HG03196 (cell line): Measurements from ENCODE around the gene NUDT6.
"Not testable (repeated sequence)": the region's sequence is repeated elsewhere in the genome, so short reads cannot be mapped to it uniquely, and the experiment has no call there.

Experiments
- ATAC-seq: cut with Tn5 transposase; IDR thresholded peaks from one replicate; pipeline ENCODE4 v1.9.1; 2021; ENCODE audit not compliant: unreplicated experiment

NUDT6 gene

GRCh38 chr4:122921971-122922876 lies at the start of gene NUDT6:
Gene NUDT6 (minus strand): TSS chr4:122922597. CDS start chr4:122922572, 25 bp downstream.
- ATAC-seq = peak; percentile 77

GRCh38 chr4:122968227-122968812 lies 45.9 kb upstream of the NUDT6 start:
- no peak for ATAC-seq

- ATAC-seq = no peak
These were observed 44.8 kb upstream of the NUDT6 start for GRCh38 chr4:122967231-122967630.

- ATAC-seq = no peak
These were observed 43.8 kb upstream of the NUDT6 start for GRCh38 chr4:122966201-122966600.

- no peak for ATAC-seq
These were observed 40.8 kb upstream of the NUDT6 start for GRCh38 chr4:122963216-122963615.

- ATAC-seq = no peak
These were observed 38.2 kb upstream of the NUDT6 start for GRCh38 chr4:122960611-122961000.

- ATAC-seq = no peak
These were observed 37.7 kb upstream of the NUDT6 start for GRCh38 chr4:122959981-122960610.

GRCh38 chr4:122959441-122959840 lies 37.0 kb upstream of the NUDT6 start:
- no peak for ATAC-seq

- no peak for ATAC-seq
These were observed 36.1 kb upstream of the NUDT6 start for GRCh38 chr4:122958505-122958904.

- no peak for ATAC-seq
These were observed 31.5 kb upstream of the NUDT6 start for GRCh38 chr4:122953924-122954323.

GRCh38 chr4:122952028-122952427 lies 29.6 kb upstream of the NUDT6 start:
- no peak for ATAC-seq

- ATAC-seq = no peak
These were observed 26.3 kb upstream of the NUDT6 start for GRCh38 chr4:122948671-122949070.

GRCh38 chr4:122946142-122946541 lies 23.7 kb upstream of the NUDT6 start:
- ATAC-seq = no peak

GRCh38 chr4:122945136-122945535 lies 22.7 kb upstream of the NUDT6 start:
- ATAC-seq = not testable (repeated sequence)

- no peak for ATAC-seq
These were observed 10.4 kb upstream of the NUDT6 start for GRCh38 chr4:122932763-122933162.

GRCh38 chr4:122930862-122931261 lies 8.5 kb upstream of the NUDT6 start:
- ATAC-seq = no peak

- ATAC-seq = no peak
These were observed 6.5 kb upstream of the NUDT6 start for GRCh38 chr4:122928930-122929329.

GRCh38 chr4:122922877-122923511 lies 597 bp upstream of the NUDT6 start:
- peak; percentile 96 for ATAC-seq

- ATAC-seq = no peak
These were observed 1.1 kb downstream of the NUDT6 start for GRCh38 chr4:122921300-122921699.

- ATAC-seq = no peak
These were observed 1.9 kb downstream of the NUDT6 start for GRCh38 chr4:122920473-122920872.

- ATAC-seq = no peak
These were observed 4.7 kb downstream of the NUDT6 start for GRCh38 chr4:122917731-122918130.
